ENCODE data around the gene VPS72.

The VPS72 gene

DNA sequence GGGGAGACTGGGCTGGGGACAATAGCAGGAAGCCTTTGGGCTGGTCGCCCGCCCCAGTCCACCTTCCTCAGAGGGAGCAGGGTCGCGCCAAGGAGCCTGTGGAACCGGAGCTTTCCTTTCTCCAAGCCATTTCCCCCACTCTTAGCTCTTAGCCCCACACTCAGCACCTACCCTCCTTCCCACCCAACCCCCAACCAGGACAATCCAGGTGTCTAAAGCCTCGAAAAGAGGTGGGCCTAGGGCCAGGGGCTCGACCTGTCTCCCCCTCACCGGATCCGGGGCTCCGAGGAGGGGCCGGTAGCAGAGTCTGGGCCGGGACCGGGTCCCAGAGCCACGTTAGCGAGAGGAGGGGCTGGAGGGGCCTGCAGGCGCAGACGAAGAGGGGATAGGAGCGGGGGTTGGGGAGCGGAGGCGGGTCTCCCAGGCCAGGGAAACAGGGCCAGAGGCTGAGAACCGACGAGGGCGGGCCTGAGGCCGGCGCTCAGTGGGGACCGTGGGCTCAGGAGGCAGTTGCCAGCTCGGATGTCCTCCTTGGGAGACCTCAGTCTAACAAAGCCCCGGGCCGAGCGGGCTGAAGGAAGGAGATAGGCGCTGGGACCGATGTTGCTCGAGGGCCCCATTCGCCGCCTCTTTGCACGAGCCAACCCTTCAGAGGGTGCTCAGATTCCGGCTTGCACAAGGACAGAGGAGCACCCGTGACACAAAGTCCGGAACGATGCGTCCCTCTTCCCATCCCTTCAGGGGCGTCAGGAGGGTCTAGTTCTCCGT lies 44.5 kb downstream of the VPS72 start:
- DNase-seq (ENCODE audit: low read depth in 2 of 2): no peak

DNA sequence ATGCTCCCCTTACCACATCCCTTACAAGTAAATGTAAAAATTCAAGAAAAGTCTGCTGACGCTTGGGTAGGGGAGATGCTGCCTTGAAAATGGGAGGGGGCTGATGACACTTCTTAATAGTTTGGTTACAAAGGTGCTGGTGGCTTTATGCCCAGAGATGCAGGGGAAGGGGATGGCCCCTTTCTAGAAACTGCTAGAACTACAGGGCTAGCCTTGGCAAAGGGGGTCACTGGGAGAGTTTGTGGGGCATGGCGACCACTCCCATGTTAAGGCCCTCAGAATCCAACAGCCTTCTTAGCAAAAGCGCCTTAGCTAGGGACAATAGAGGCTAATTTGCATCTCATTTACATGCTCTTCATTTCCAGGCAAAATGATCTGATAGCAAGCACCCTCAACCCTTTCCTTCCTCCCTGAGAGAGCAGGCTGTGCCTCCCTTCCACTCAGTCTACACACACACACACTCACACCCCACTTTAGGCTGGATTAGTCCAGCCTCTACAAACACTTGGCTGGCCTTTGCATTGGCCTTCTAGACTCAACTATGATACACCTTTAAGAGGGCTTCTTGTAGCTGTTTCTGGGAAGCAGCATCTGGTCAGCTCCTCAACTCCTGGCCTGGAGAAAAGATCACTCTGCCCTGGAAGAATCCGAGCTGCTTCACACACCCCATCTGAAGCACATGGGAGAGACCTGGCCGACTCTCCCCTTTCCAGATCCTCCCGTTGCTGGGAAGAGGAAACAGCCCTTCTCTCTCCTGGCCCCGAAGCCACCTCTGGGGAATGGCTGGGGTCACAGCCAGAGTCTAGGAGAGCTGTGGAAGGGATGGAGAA lies 45.3 kb downstream of the VPS72 start:
- no peak for DNase-seq (ENCODE audit: low read depth in 2 of 2)

DNA sequence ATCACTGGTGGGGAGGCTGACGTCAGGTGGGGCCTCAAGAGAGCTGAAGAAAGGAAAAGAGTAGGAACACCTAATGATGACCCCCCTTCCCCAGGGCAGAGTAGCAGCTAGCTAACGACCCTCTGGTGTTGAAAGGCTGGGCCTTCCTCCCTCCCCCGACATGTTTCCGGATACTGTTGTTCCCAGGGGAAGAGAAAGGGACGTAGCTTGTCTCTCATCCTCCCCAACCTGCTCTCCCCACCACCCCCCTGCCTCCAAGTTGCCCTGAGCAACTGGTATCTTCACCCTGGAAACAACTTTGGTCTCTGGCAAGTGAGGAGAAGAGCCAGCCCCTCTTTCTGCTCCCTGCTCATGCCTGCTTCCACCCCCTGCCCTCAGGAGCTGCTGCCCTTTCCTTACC lies 46.0 kb downstream of the VPS72 start:
- DNase-seq (ENCODE audit: low read depth in 2 of 2): no peak

DNA sequence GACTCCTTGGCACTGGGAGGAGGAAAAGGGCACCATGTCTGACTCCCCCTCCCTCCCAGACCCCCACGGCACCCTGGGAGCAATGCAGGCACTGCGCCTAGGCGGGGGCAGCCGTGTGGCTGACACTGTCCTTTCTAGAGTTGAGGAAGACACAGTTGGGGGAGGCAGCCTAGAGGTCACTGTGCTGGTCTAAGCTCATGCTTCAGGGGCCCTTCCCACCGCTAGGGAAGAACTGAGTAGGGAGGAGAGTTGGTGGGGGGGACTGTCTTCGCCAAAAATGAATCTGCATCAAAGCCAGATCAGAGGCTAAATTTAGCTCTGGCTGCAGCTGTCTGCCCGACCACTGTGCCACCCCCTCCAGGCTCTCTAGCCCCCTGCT lies 47.0 kb downstream of the VPS72 start:
- no peak for DNase-seq (ENCODE audit: low read depth in 2 of 2)

DNA sequence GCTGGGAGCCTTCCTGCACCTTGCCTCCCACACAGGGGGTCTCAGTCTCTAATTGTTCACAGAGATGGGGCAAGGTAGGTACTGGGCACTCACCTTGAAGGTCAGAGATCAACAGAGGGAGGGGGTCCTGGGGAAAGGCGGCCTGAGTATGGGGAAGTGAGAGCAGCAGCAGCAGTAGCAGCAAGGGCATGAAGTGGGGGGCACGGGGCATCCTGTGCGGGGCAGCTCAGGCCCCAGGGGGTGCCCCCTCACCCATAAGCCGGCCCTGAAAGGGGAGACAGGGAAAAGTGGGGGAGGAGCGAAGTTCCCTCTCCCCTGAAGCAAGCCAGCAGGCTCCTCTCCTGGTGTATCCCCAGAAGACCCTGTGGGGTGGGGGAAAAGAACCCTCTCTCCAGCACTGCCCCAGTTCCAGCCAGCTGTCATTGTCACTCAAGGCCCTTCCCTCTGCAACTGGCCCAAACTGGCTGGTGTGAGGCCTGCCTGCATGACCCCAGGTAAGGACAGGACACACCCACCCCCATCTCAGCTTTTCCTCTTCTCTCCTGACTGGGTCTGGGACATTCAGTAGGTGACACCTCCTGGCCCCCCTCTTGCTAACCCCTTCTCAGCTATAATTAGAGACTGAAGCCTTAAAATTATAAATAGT lies 47.5 kb downstream of the VPS72 start:
- DNase-seq (ENCODE audit: low read depth in 2 of 2): no peak

DNA sequence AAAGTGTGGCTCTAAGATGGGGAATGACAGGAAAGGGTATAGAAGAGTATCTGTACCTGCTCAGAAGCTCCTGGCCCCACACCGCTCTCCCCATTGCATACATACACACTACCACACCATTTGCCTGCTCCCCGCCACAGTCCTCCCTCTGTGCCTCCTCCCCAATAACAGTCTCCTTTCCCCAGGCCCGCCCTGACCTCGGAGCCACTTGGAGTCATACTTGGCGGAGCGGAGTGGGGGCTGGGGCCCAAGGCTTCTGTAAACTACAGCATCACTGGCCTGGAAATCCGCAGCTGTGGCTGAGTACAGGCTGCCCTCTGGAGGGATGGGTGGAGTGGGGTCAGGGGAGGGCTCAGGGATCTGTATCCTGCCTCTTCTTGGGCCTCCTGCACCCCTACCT lies 52.2 kb downstream of the VPS72 start:
- no peak for DNase-seq (ENCODE audit: low read depth in 2 of 2)

DNA sequence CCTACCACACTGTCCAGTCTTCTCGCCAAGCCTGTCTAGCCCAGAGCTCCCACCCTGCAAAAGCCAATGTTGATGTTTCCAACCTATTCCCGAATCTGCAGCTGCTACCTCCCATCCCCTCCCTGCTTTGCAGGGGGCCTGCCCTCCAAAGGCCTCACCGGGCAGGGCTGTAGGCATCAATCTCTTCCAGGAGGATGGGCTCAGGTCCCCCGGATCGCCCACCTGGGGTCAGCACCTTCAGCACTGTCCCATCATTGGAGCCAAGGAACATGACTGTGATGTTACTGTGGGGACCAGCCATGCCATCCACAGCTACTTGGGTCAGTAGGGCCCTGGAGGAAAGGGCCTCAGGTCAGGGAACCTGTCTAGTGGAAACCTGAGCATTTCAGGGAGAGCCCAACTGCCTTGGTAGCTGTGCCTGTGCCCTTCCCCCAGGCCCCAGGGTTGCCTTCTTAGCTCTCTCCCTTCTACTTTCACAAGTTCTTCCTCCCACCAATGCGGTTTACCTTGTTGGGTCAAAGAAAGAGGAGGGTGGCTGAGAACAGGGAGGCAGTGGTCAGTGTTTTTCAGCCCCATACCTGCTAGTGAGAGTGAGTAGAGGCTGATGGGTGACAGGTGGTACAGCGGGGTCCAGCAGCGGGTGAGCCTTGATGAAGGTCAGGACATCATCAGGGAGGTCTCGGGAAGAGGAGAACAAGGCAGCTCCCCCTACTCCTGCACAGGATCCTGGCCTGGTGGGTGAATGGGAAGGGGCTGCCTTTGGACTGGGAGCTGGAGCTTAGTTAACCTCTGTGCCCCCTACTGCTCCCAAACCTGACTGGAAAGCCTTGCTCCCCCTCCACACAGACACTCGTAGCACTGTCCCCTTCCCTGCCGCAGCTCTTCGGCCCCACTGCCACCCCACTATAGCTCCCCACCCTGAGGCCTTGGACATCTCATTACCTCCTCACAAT lies 54.3 kb downstream of the VPS72 start:
- no peak for DNase-seq (ENCODE audit: low read depth in 2 of 2)

DNA sequence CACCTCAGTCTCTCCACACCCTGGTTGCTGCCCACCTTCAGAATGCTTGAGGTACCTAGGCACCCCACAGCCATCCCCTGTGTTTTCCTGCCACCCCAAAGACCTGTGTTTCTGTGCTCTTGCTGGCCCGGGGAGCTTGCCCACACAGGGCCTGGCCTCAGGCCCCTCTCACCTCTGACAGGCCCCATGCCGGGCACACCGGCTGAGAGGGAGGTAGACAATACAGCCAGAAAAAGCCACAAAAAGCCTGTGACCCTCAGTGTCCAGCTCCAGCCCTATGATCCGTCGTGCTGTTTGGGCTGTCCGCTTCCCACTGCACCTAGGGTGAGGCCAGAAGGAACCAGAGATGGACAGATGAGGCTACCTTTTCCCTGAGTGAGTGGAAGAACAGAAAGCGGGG lies 55.0 kb downstream of the VPS72 start:
- no peak for DNase-seq (ENCODE audit: low read depth in 2 of 2)

DNA sequence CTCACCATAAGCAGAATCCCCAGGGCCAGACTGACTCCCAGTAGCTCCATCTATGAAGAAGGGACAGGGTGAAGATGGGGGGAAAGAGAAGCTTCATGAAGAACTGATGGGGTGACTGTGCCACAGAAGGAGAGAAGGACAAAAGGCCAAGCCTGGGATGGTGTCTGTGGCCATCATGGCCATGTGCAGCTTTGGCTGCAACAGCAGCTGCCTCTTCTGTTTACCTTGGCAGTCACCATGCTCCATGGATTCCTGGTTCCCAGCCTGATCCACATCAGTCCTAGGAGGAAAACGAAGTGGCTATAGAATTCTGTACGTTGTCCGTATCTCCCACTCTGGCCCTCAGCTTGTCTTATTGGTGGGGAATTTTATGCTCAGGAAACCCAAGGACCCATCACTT lies 55.6 kb downstream of the VPS72 start:
- no peak for DNase-seq (ENCODE audit: low read depth in 2 of 2)

DNA sequence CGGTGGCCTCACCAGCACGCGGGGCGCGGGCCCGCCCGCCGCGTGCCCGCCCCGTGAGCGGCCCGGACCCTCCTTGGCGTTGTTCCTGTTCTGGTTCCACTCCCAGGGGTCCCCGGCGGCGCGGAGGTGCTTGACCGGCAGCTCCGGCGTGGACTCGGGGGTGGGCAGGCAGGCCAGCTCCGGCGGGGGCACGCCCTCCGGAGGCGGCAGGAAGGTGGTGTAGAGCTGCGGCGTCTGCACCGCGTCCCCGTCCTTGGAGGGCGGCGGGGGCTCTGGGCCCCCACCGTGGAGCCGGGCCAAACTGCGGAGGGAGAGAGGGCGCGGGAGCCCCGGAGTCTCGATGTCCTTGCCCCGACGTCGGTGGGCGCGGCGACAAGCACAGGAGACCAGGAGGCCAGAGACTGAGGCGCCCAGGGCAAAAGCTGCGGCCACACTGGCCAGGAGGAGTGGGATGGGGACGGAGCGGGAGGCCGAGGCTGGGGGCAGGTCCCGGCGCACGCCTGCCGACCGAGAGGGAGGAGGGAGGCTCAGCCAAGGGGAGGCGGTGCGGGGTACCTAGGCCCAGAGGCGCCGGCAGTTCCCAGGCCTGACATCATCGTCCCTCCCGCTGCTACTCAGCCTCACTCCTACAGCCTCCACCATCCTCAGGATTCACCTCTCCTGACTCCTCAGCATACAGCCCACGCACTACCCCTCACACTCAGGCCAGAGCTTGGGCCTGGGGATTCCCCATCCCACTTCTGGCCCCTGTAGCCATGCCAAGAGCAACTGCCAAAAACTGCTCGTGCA lies 56.8 kb downstream of the VPS72 start:
- DNase-seq (ENCODE audit: low read depth in 2 of 2): no peak

DNA sequence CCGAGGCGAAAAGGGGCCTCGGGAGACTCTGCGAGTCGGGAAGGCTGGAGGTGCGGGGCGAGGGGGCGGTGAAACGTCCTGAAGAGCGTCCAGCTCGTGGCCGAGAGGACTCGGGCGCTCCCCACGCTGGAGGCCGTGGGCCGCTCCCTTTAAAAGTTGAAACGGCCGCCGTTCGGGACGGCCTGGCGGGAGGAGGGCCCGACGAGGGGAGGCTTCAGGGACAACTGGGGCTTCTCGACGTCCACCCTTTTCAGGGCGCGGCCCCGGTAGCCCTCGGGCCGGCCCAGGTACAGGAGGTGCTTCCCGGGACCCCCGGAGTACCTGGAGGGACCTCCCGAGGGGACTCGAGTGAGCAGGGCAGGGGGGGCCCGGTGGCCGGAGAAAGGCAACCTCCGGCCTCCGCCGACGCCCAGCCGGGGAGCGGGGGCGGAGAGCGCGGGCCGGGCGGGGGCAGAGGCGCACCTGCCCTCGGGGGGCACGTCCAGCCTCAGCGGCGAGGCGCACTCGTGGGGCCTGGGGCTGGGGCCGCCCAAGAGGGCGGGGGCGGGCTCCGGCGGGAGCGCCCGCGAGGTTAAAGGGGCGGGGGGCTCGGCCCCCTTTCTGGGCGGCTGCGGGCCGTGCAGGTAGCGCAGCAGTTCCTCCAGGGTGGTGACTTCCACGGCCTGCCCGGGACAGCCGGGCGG lies 57.5 kb downstream of the VPS72 start:
- no peak for DNase-seq (ENCODE audit: low read depth in 2 of 2)

DNA sequence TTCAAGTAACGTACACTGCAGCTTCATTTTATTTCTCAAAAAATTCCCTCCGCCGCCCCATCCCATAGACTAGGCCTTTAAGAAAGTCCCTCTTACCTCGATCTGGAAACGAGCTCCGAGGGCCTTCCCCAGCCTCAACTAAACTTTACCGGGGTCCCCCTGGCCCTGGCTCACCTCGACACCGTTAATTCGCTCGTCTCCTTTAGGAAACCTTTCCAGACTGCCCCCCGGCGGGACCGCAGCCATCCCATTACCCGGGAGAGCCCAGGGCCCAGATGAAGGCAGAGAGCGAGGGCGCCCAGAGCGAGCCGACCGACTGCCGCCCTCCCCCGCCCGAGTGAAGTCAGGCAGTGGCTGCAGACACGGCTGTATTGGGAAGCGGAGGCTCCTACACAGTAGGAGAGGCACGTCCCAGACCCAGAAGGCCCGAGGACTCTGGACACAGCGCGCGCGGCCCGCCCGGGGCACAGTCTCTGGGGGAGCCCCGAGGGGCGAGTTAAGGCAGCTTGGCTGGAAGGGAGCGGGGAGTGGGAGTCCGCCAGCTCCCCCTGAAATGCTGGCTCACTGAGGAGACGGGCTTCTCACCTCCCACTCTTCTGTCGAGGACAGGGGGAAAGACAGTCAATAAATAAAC lies 58.2 kb downstream of the VPS72 start:
- DNase-seq (ENCODE audit: low read depth in 2 of 2): no peak

DNA sequence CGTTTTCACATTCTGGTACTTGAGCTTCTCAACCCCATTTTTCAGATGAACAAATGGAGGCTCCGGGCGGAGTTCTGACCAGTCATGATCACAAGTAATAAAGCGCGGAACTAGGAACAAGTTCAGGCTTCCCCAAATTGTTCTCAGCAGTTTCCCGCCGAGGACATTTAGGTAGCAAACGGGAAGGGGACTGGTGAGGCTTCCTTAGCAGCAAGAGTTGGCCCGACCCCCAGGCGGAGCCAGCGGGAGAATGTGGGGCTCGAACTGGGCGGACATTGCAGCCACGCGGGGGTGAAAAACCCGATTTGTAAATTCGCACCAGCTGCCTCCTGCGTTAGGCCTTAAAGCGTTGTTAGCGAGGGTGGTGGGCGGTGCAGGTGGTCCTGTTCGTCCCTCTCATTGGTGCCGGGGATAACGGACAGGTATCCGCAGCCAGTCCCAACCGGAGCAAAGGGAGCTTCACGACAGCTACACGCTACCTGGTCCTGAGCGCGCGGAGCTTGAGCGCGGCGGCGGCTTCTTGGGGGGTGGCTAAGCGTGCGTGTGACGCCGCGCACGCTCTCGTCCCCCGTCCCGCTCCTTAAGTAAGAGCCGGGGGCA lies 58.9 kb downstream of the VPS72 start:
- DNase-seq (ENCODE audit: low read depth in 2 of 2): peak; percentile 73 to 77

DNA sequence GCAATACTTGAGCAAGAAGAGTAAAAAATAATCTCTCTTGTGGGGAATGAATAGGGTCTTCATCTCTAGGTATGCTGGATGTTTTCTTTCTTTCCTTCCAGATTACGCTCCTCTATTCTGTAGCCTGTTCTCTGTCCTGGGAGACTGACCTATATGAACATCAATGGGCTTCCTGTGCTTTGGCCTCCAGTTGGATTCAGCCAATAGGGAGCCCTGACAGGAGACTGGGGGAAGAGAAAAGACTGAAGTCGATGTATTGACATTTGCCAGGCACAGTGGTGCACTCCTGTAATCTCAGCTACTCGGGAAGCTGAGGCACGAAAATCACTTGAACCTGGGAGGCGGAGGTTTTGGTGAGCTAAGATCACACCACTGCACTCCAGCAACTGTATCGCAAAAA lies 61.2 kb downstream of the VPS72 start:
- DNase-seq (ENCODE audit: low read depth in 2 of 2): no peak

Data from stimulated activated CD8-positive, alpha-beta memory T cell treated with anti-CD3 and anti-CD28 coated beads, Interleukin-2, amount 100 ng/mL, for 48 hours (primary cell).